HG03280 (cell line): ENCODE data around the gene LRRC38.
"Not testable (repeated sequence)": the region's sequence is repeated elsewhere in the genome, so short reads cannot be mapped to it uniquely, and the experiment has no call there.

Source experiments
- ATAC-seq: cut with Tn5 transposase; IDR thresholded peaks from one replicate; pipeline ENCODE4 v1.9.1; 2021; ENCODE audit warnings: mild to moderate bottlenecking, moderate library complexity; ENCODE audit not compliant: unreplicated experiment

The LRRC38 gene

GRCh38 chr1:13513895-13514546 is at the start of gene LRRC38:
Gene LRRC38, minus strand, starts transcription at chr1:13514003. Its CDS starts 410 bp downstream, at chr1:13513593.
- no peak for ATAC-seq

GRCh38 chr1:13562981-13563380 is 49.2 kb upstream of the LRRC38 start:
- not testable (repeated sequence) for ATAC-seq

GRCh38 chr1:13560541-13560940 is 46.7 kb upstream of the LRRC38 start:
- no peak for ATAC-seq

GRCh38 chr1:13556224-13556764 is 42.5 kb upstream of the LRRC38 start:
- no peak for ATAC-seq

- no peak for ATAC-seq
These were observed 41.0 kb upstream of the LRRC38 start for GRCh38 chr1:13554798-13555197.

- no peak for ATAC-seq
These were observed 36.9 kb upstream of the LRRC38 start for GRCh38 chr1:13550663-13551062.

GRCh38 chr1:13549521-13549920 is 35.7 kb upstream of the LRRC38 start:
- ATAC-seq: no peak

- no peak for ATAC-seq
These were observed 35.2 kb upstream of the LRRC38 start for GRCh38 chr1:13549021-13549420.

- no peak for ATAC-seq
These were observed 34.5 kb upstream of the LRRC38 start for GRCh38 chr1:13548281-13548680.

- ATAC-seq: no peak
These were observed 33.0 kb upstream of the LRRC38 start for GRCh38 chr1:13546791-13547190.

- ATAC-seq: no peak
These were observed 30.4 kb upstream of the LRRC38 start for GRCh38 chr1:13544221-13544556.

GRCh38 chr1:13543451-13544220 is 29.8 kb upstream of the LRRC38 start:
- ATAC-seq: no peak

- no peak for ATAC-seq
These were observed 27.8 kb upstream of the LRRC38 start for GRCh38 chr1:13541435-13542215.

- ATAC-seq: no peak
These were observed 27.1 kb upstream of the LRRC38 start for GRCh38 chr1:13540866-13541265.

- no peak for ATAC-seq
These were observed 25.9 kb upstream of the LRRC38 start for GRCh38 chr1:13539683-13540082.

GRCh38 chr1:13538832-13539231 is 25.0 kb upstream of the LRRC38 start:
- ATAC-seq: no peak

GRCh38 chr1:13536571-13536970 is 22.8 kb upstream of the LRRC38 start:
- no peak for ATAC-seq

GRCh38 chr1:13535227-13535626 is 21.4 kb upstream of the LRRC38 start:
- no peak for ATAC-seq

GRCh38 chr1:13528320-13528719 is 14.5 kb upstream of the LRRC38 start:
- no peak for ATAC-seq

GRCh38 chr1:13523780-13524477 is 10.1 kb upstream of the LRRC38 start:
- ATAC-seq: no peak

- no peak for ATAC-seq
These were observed 7.2 kb upstream of the LRRC38 start for GRCh38 chr1:13520985-13521384.
